H1 (cell line): ENCODE measurements around the gene DDT. TPM values are rescaled to one million over a fixed set of nuclear protein-coding genes. Genes with fewer than 3 reads are reported as not detected.

Experiments used
- CBX5 ChIP-seq: fragments of 300-800, 300-1000 bp; sonication (generic); IDR thresholded peaks from 2 replicates; pipeline ENCODE4 v1.7.1; 2016; ENCODE audit warnings: antibody characterized with exemption, low read length, low read depth
- CHD7 ChIP-seq: fragments of 300-600 bp; sonication (generic); IDR thresholded peaks from 2 replicates; pipeline ENCODE4 v1.7.1; 2012; ENCODE audit warnings: low read length, moderate library complexity, mild to moderate bottlenecking, inconsistent platforms; ENCODE audit not compliant: insufficient replicate concordance
- EP300 ChIP-seq, 2 experiments: IDR thresholded peaks; 1 replicate in 1 of 2; 2 replicates in 1 of 2; pipeline ENCODE4 v1.6.1; 2011 to 2012; ENCODE audit warnings: low read depth in 2 of 2, low read length in 2 of 2, mild to moderate bottlenecking in 2 of 2, borderline replicate concordance in 1 of 2, inconsistent platforms in 1 of 2, moderate library complexity in 1 of 2
- EZH2 ChIP-seq: fragments of 200-600 bp; sonication (generic); IDR thresholded peaks from 2 replicates; pipeline ENCODE4 v1.7.1; 2012; ENCODE audit warnings: low read depth, mild to moderate bottlenecking, moderate library complexity, low read length, inconsistent platforms; ENCODE audit not compliant: severe bottlenecking
- GTF2F1 ChIP-seq: IDR thresholded peaks from 2 replicates; pipeline ENCODE4 v1.6.1; 2012; ENCODE audit warnings: low read depth, low read length, improper control_type of control experiment, borderline replicate concordance
- HDAC2 ChIP-seq, 2 experiments: fragments of 300-600 bp in 1 of 2; sonication (generic) in 1 of 2; IDR thresholded peaks; 2 replicates each; pipeline ENCODE4 v1.6.1; 2011 to 2012; ENCODE audit warnings: low read depth in 2 of 2, low read length in 2 of 2, mild to moderate bottlenecking in 2 of 2, moderate library complexity in 2 of 2, borderline replicate concordance in 1 of 2, inconsistent platforms in 1 of 2
- MAFK ChIP-seq: IDR thresholded peaks from 2 replicates; pipeline ENCODE4 v1.6.1; 2012; ENCODE audit warnings: low read depth, mild to moderate bottlenecking, improper control_type of control experiment, low read length
- RBBP5 ChIP-seq: IDR thresholded peaks from 2 replicates; pipeline ENCODE4 v1.7.1; 2012; ENCODE audit warnings: low read depth, mild to moderate bottlenecking, inconsistent platforms, low read length, moderate library complexity, borderline replicate concordance
- SP2 ChIP-seq: IDR thresholded peaks from 2 replicates; pipeline ENCODE4 v1.6.1; 2012; ENCODE audit warnings: mild to moderate bottlenecking, low read length, inconsistent platforms
- SP4 ChIP-seq: IDR thresholded peaks from 2 replicates; pipeline ENCODE4 v1.6.1; 2012; ENCODE audit warnings: low read length, inconsistent platforms
- polyA plus RNA-seq, 7 experiments: library from polyadenylated mRNA; depleted of rRNA in 3 of 7; stranded (reverse) in 5 of 7; unstranded in 2 of 7; fragments of >200 nt in 5 of 7; fragments of 200-250 nt in 2 of 7; gene quantifications; 1 replicate in 5 of 7; 2 replicates in 1 of 7; 4 replicates in 1 of 7; pipeline versions ENCODE4 v1.2.1 to v1.2.3, GENCODE V29; 2011 to 2013; ENCODE audit warnings: missing spikeins in 2 of 7, mixed read lengths in 2 of 7
- total RNA-seq: library from RNA; stranded (reverse); fragmentation: NEBNext Ultra II Directional; extraction: Animal tissue kit (Norgen Biotek cat#: 25700); gene quantifications from 2 replicates; pipeline ENCODE4 v1.2.1, GENCODE V29; 2021

Gene DDT
- total and polyA plus RNA-seq, 2 of the 8 experiments (the other 6 are each of a cell fraction or from before 2014, with no cell fraction given) = 106 to 341 TPM

DNA sequence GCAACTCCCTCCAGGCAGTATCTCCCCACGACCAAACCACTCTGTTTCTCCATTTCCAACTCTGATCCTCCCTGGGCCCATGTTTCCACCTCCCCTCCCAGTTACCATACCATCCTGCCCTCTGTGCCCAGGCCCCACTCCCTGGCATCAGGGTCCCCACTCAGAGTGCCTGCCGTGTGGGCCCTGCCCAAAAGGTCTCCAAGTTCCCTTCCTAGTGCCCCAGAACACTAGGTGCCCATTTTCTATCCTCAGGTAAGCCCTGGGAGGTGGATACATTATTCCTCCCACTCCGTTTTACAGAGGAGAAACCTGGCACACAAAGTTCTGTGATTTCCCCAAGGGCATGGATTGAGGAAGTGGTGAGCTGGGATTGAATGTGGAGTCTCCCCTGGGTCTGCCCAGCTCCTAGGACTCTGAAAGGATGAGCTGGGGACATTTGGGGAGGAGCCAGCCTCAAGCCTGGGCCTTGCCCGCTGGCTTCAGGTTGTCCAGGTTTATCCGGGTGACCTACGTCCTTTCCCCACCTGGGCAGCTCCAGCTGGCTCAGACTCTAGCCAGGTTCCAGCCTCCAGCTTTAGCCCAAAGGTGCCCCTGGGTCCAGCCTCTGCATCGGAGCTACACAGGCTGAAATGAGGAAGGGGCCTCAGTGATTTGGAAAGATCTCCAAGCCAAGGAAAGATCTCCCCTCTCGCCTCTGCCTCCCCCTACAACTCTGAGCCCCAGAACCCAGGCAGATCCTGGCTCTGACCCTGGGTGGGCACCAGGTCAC, 33.2 kb upstream of the DDT start (continued):
- TF ChIP-seq CHD7 (no peak), MAFK (no peak), GTF2F1 (no peak), CBX5 (no peak), HDAC2 (IDR thresholded peaks at IDR 0.05; ENCODE audit: borderline replicate concordance in 1 of 2, low read depth in 2 of 2, low read length in 2 of 2) (no peak), EZH2 (no peak), EP300 (IDR thresholded peaks at IDR 0.05; ENCODE audit: borderline replicate concordance in 1 of 2, low read depth in 2 of 2, low read length in 2 of 2) (no peak), RBBP5 (no peak), SP4 (no peak), SP2 (no peak)
